KMS-11 (cell line): ENCODE data around the gene TMEM51.

Source experiments
- H2AFZ ChIP-seq: fragments of 200-600 bp; sonication (generic); 2 replicates; pipeline ENCODE4 v1.6.1; 2016; ENCODE audit warnings: antibody characterized with exemption, mixed run types, low read depth
- H3K27ac ChIP-seq: fragments of 200-600 bp; sonication (generic); 2 replicates; pipeline ENCODE4 v1.6.1; 2016; ENCODE audit warnings: mild to moderate bottlenecking, mixed run types
- H3K27me3 ChIP-seq: fragments of 200-600 bp; sonication (generic); 2 replicates; pipeline ENCODE4 v1.6.1; 2017; ENCODE audit warnings: mild to moderate bottlenecking, low read depth, mixed run types, moderate library complexity; ENCODE audit not compliant: insufficient read depth
- H3K36me3 ChIP-seq: fragments of 200-600 bp; sonication (generic); 2 replicates; pipeline ENCODE4 v1.6.1; 2017; ENCODE audit warnings: mild to moderate bottlenecking, mixed run types; ENCODE audit not compliant: insufficient read depth
- H3K4me1 ChIP-seq: fragments of 200-600 bp; sonication (generic); 2 replicates; pipeline ENCODE4 v1.6.1; 2016; ENCODE audit warnings: mild to moderate bottlenecking, low read depth, mixed run types; ENCODE audit not compliant: poor library complexity, severe bottlenecking
- H3K4me2 ChIP-seq: fragments of 200-600 bp; sonication (generic); 2 replicates; pipeline ENCODE4 v1.7.0; 2016; ENCODE audit warnings: mild to moderate bottlenecking, mixed run types
- H3K4me3 ChIP-seq: fragments of 200-600 bp; sonication (generic); IDR thresholded peaks from 2 replicates; pipeline ENCODE4 v1.6.1; 2017; ENCODE audit warnings: low read depth, low read length, mixed read lengths; ENCODE audit not compliant: insufficient read depth
- H3K79me2 ChIP-seq: fragments of 200-600 bp; sonication (generic); 2 replicates; pipeline ENCODE4 v1.6.1; 2016; ENCODE audit warnings: low read depth, mixed run types; ENCODE audit not compliant: insufficient read depth
- H3K9ac ChIP-seq: fragments of 200-600 bp; sonication (generic); 2 replicates; pipeline ENCODE4 v1.6.1; 2016; ENCODE audit warnings: mild to moderate bottlenecking, mixed run types
- H4K20me1 ChIP-seq: fragments of 200-600 bp; sonication (generic); 2 replicates; pipeline ENCODE4 v1.6.1; 2016; ENCODE audit warnings: mild to moderate bottlenecking, mixed run types; ENCODE audit not compliant: insufficient read depth
- TF ChIP-seq, protein P1 (sequence below): fragments of 200-600 bp; sonication (generic); conservative IDR thresholded peaks from 2 replicates; pipeline ENCODE4 v1.6.1; 2017; ENCODE audit warnings: low read depth, mild to moderate bottlenecking, antibody characterized with exemption, low read length, moderate library complexity, mixed read lengths

The TMEM51 gene

DNA sequence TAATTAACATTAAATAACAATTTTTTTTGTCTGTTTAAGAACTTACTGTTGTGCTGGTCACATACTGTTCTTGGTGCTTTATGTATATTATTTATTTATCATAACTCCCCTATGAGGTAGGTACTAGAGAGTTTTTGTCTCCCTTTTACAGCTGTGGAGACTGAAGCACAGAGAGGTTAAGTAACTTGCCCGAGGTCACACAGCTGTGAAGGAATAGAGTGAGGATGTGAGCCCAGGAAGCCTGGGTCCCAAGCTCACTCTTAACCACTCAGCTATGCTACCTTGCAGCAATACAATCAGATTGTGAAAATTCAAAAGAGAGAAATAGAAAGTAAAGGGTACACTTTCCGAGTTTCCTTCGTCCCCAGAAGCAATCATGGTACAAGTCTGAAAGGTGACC lies 57.9 kb downstream of the TMEM51 start:
- no peak overlapping the region for H3K4me3 ChIP-seq
- H3K79me2 ChIP-seq: no peaks in the 10 kb centered on the region
- no peaks in the 10 kb centered on the region for H3K36me3 ChIP-seq
- TF ChIP-seq, protein P1, sequence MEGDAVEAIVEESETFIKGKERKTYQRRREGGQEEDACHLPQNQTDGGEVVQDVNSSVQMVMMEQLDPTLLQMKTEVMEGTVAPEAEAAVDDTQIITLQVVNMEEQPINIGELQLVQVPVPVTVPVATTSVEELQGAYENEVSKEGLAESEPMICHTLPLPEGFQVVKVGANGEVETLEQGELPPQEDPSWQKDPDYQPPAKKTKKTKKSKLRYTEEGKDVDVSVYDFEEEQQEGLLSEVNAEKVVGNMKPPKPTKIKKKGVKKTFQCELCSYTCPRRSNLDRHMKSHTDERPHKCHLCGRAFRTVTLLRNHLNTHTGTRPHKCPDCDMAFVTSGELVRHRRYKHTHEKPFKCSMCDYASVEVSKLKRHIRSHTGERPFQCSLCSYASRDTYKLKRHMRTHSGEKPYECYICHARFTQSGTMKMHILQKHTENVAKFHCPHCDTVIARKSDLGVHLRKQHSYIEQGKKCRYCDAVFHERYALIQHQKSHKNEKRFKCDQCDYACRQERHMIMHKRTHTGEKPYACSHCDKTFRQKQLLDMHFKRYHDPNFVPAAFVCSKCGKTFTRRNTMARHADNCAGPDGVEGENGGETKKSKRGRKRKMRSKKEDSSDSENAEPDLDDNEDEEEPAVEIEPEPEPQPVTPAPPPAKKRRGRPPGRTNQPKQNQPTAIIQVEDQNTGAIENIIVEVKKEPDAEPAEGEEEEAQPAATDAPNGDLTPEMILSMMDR: no peak
- no peak overlapping the region for H3K4me2 ChIP-seq
- H4K20me1 ChIP-seq: no peaks in the 10 kb centered on the region
- no peak overlapping the region for H3K27ac ChIP-seq
- no peak overlapping the region for H2AFZ ChIP-seq
- no peak overlapping the region for H3K9ac ChIP-seq
- no peaks in the 10 kb centered on the region for H3K27me3 ChIP-seq
- H3K4me1 ChIP-seq: no peaks in the 10 kb centered on the region

DNA sequence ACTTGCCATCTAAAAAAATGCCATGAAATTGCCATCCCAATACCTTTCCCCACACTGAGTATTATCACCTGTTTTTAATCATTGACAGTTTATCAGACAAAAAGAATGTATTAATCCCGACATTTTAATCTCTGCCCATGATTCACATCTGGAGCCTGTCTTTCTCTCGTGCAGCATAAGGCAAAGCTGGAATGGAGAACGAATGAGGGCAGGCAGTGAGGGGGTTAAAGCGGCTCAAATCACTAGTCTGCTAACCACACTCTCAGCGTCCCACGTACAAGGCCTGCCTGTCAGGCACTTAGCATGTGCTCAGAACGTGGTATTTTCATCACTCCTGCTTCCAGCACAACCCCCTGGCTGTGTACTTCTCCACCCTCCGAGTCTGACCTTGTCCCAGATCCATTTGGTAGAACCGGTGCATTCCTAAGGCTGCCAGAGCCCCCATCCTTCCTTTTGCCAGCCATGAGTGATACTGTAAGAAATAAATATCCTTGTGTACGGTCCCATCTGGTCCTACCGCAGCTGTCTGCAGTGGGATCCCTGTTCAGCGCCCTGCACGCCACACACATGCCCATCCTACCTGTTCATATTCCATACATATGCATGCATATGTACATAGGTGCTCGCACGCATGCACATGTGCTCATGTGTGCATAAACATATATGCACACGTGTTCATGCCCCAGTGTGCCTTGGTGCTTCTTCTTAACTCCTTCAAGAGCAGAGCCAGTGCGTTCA lies 58.8 kb downstream of the TMEM51 start:
- Histone ChIP-seq H3K27me3 (no peaks in the 10 kb centered on the region), H2AFZ (no peak overlapping the region), H3K4me2 (no peak overlapping the region), H4K20me1 (no peaks in the 10 kb centered on the region), H3K9ac (no peak overlapping the region), H3K4me1 (no peaks in the 10 kb centered on the region), H3K4me3 (no peak overlapping the region), H3K79me2 (no peaks in the 10 kb centered on the region), H3K27ac (no peak overlapping the region), H3K36me3 (no peaks in the 10 kb centered on the region)
- TF ChIP-seq, protein P1: no peak

DNA sequence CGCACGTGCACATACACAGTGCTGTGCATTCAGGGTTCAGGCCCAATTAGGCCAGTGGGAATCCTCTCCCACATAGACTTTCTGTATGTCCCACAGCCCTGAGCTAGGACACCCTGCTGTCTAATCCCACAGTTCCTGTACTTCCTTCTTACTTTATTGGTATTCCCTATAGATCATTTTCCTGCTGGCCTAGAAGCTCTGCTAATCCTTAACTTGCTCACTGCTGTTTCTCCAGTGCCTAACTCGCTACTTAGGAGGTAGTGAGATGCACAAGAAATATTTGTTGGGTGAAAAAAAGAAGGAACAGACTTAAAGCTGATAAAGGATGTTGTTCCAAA lies 59.4 kb downstream of the TMEM51 start:
- TF ChIP-seq, protein P1: no peak
- no peak overlapping the region for H3K4me3 ChIP-seq
- H3K36me3 ChIP-seq: no peaks in the 10 kb centered on the region
- no peak overlapping the region for H3K9ac ChIP-seq
- H3K79me2 ChIP-seq: no peaks in the 10 kb centered on the region
- no peak overlapping the region for H3K4me2 ChIP-seq
- no peak overlapping the region for H3K27ac ChIP-seq
- no peaks in the 10 kb centered on the region for H3K4me1 ChIP-seq
- H4K20me1 ChIP-seq: no peaks in the 10 kb centered on the region
- no peak overlapping the region for H2AFZ ChIP-seq
- H3K27me3 ChIP-seq: no peaks in the 10 kb centered on the region

DNA sequence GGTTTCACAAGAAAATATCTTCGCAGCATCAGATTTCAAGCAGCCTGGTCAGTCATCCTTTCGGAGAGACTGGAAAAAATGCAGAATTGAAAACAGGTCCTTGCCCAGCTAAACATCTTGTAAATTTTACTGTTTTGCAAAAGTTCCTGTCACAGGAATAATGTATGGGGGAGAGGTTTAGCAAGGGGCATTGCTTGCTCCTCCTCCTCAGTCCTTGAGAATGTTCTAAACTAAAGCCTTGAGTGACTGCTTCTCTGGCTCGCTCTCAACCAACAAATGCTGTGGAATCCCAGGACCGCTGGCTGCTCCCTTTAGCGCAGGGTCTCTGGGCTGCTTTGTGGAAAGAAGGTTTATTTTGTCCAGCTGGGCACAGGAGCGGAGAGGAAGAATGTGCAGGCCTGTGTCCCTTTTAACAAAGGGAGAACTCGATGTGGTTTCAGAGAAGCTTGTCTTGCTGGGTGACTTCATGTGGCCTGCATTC lies 59.8 kb downstream of the TMEM51 start:
- TF ChIP-seq, protein P1: no peak
- Histone ChIP-seq H3K4me2 (no peak overlapping the region), H4K20me1 (no peaks in the 10 kb centered on the region), H2AFZ (no peak overlapping the region), H3K36me3 (no peaks in the 10 kb centered on the region), H3K4me3 (no peak overlapping the region), H3K9ac (no peak overlapping the region), H3K27ac (no peak overlapping the region), H3K27me3 (no peaks in the 10 kb centered on the region), H3K4me1 (no peaks in the 10 kb centered on the region), H3K79me2 (no peaks in the 10 kb centered on the region)
